Tibial nerve (tissue), 4 donors: ENCODE measurements around the gene LIN7C. TPM values are rescaled to one million over a fixed set of nuclear protein-coding genes. Genes with fewer than 3 reads are reported as not detected.

ENCODE experiments used
- DNase-seq, 2 donors: peaks; one replicate each; pipeline ENCODE4 v3.0.0-alpha.2; 2019; ENCODE audit warnings: low spot score in 2 of 2
- H3K27ac ChIP-seq, 4 donors: fragments of 200-600 bp; sonication (generic) in 3 of 4; one replicate each; pipeline ENCODE4 v1.5.1; 2017 to 2019; ENCODE audit warnings: mild to moderate bottlenecking in 1 of 4
- H3K27me3 ChIP-seq, 2 donors: fragments of 200-600 bp; sonication (generic) in 1 of 2; one replicate each; pipeline versions ENCODE4 v1.5.1 to v1.6.0; 2017 to 2019
- H3K36me3 ChIP-seq, 3 donors: fragments of 200-600 bp; sonication (generic); one replicate each; pipeline ENCODE4 v1.5.1; 2018 to 2019
- H3K4me1 ChIP-seq, 4 donors: fragments of 200-600 bp; sonication (generic) in 3 of 4; one replicate each; pipeline ENCODE4 v1.5.1; 2017 to 2019
- H3K4me3 ChIP-seq, 4 donors: fragments of 200-600 bp; sonication (generic) in 3 of 4; one replicate each; pipeline ENCODE4 v1.5.1; 2017 to 2019; ENCODE audit warnings: mild to moderate bottlenecking in 1 of 4, moderate library complexity in 1 of 4
- H3K9me3 ChIP-seq, 4 donors: fragments of 200-600 bp; sonication (generic) in 3 of 4; one replicate each; pipeline ENCODE4 v1.5.1; 2017 to 2019
- CTCF ChIP-seq, 5 experiments: fragments of 200-600 bp in 3 of 5; fragments of 450-650 bp in 2 of 5; sonication (generic) in 3 of 5; IDR thresholded peaks; one replicate each; pipeline ENCODE4 v1.5.1; 2016 to 2019; ENCODE audit warnings: antibody characterized with exemption in 5 of 5, mild to moderate bottlenecking in 3 of 5, moderate library complexity in 2 of 5
- EP300 ChIP-seq, 2 donors: sonication (generic); formaldehyde crosslinking; IDR thresholded peaks; one replicate each; pipeline ENCODE4 v1.6.1; 2017; ENCODE audit warnings: antibody characterized with exemption in 2 of 2, mild to moderate bottlenecking in 1 of 2
- POLR2A ChIP-seq, 2 donors: fragments of 450-650 bp; IDR thresholded peaks; one replicate each; pipeline ENCODE4 v1.6.1; 2017; ENCODE audit warnings: antibody characterized with exemption in 2 of 2, mild to moderate bottlenecking in 2 of 2, moderate library complexity in 2 of 2
- WGBS, 2 donors: methylation state at CpG; one replicate each; pipeline ENCODE4 v1.1.5; 2018; 5-methylcytosine and 5-hydroxymethylcytosine counted together
- total RNA-seq, 4 donors: library from RNA; depleted of rRNA; stranded (reverse); fragments of >200 nt; gene quantifications; one replicate each; pipeline ENCODE4 v1.1.0, GENCODE V29; 2016

Gene LIN7C
- total RNA-seq, result 10 to 100 TPM; 25.7 to 41.5 (median 36.2) TPM

- Histone ChIP-seq H3K4me3 (peak within 1 kb of the TSS; percentile 56 to 92 (median 85)), H3K4me1 (peaks cover 0 to 47% (median 20%) of the 10 kb centered on the region in 4 donors), H3K27ac (peak within 1 kb of the TSS; percentile 81 to 96 (median 90)), H3K36me3 (peaks cover 0 to 5% (median 0%) of the 10 kb centered on the region in 3 donors), H3K27me3 (no peaks in the 10 kb centered on the region), H3K9me3 (no peaks in the 10 kb centered on the region)
- TF ChIP-seq POLR2A (IDR thresholded peaks at IDR 0.05), result peak; percentile 81 to 94
- TF ChIP-seq EP300 (IDR thresholded peaks at IDR 0.05), result peak; percentile 62 to 97
- peak in 2 of 5 experiments; percentile 14 to 26 for TF ChIP-seq CTCF (IDR thresholded peaks at IDR 0.05)
- 1 to 2% methylated on average over 36 to 58 of the region's 60 CpGs for WGBS, 2 donors
- peak; percentile 96 to 98 for DNase-seq
These were observed at the start of gene LIN7C for GRCh38 chr11:27506200-27507182. TSS of gene LIN7C (minus strand) at chr11:27506769. CDS start at chr11:27506752, 17 bp downstream.

- H3K4me1 ChIP-seq, result no peaks in the 10 kb centered on the region
- H3K27me3 ChIP-seq, result no peaks in the 10 kb centered on the region
- H3K27ac ChIP-seq, result no peak overlapping the region
- 91 to 96% methylated on average over 1 of the region's 1 CpG for WGBS, 2 donors
- H3K9me3 ChIP-seq, result no peaks in the 10 kb centered on the region
- TF ChIP-seq EP300 (IDR thresholded peaks at IDR 0.05) (no peak), CTCF (IDR thresholded peaks at IDR 0.05) (no peak), POLR2A (IDR thresholded peaks at IDR 0.05) (no peak)
- H3K4me3 ChIP-seq, result no peak overlapping the region
- peaks cover 0 to 5% (median 0%) of the 10 kb centered on the region in 3 donors for H3K36me3 ChIP-seq
- no peak for DNase-seq
These were observed 48.7 kb upstream of the LIN7C start for GRCh38 chr11:27555264-27555663.

- no peak for TF ChIP-seq EP300 (IDR thresholded peaks at IDR 0.05)
- no peak for TF ChIP-seq CTCF (IDR thresholded peaks at IDR 0.05)
- TF ChIP-seq POLR2A (IDR thresholded peaks at IDR 0.05), result no peak
- H3K9me3 ChIP-seq, result no peaks in the 10 kb centered on the region
- DNase-seq, result no peak
- no peak overlapping the region for H3K4me3 ChIP-seq
- 64 to 75% methylated on average over 3 of the region's 3 CpGs for WGBS, 2 donors
- no peaks in the 10 kb centered on the region for H3K4me1 ChIP-seq
- no peak overlapping the region for H3K27ac ChIP-seq
- H3K27me3 ChIP-seq, result no peaks in the 10 kb centered on the region
- H3K36me3 ChIP-seq, result peaks cover 0 to 11% (median 0%) of the 10 kb centered on the region in 3 donors
These were observed 46.6 kb upstream of the LIN7C start for GRCh38 chr11:27553186-27553585.

- H3K27ac ChIP-seq, result no peak overlapping the region
- no peaks in the 10 kb centered on the region for H3K27me3 ChIP-seq
- no peak for DNase-seq
- no peak for TF ChIP-seq POLR2A (IDR thresholded peaks at IDR 0.05)
- TF ChIP-seq EP300 (IDR thresholded peaks at IDR 0.05), result no peak
- no peak for TF ChIP-seq CTCF (IDR thresholded peaks at IDR 0.05)
- H3K4me3 ChIP-seq, result no peak overlapping the region
- no peaks in the 10 kb centered on the region for H3K9me3 ChIP-seq
- peaks cover 0 to 11% (median 0%) of the 10 kb centered on the region in 3 donors for H3K36me3 ChIP-seq
- 90 to 91% methylated on average over 2 of the region's 2 CpGs for WGBS, 2 donors
- H3K4me1 ChIP-seq, result no peaks in the 10 kb centered on the region
These were observed 45.8 kb upstream of the LIN7C start for GRCh38 chr11:27552341-27552740.

- H3K4me3 ChIP-seq, result no peak overlapping the region
- no peak for TF ChIP-seq CTCF (IDR thresholded peaks at IDR 0.05)
- TF ChIP-seq EP300 (IDR thresholded peaks at IDR 0.05), result no peak
- no peak for TF ChIP-seq POLR2A (IDR thresholded peaks at IDR 0.05)
- peaks cover 0 to 11% (median 0%) of the 10 kb centered on the region in 3 donors for H3K36me3 ChIP-seq
- no peak overlapping the region for H3K27ac ChIP-seq
- H3K27me3 ChIP-seq, result no peaks in the 10 kb centered on the region
- H3K4me1 ChIP-seq, result no peaks in the 10 kb centered on the region
- H3K9me3 ChIP-seq, result no peaks in the 10 kb centered on the region
- no peak for DNase-seq
These were observed 44.6 kb upstream of the LIN7C start for GRCh38 chr11:27551127-27551526.
